Calu3 (cell line): ENCODE results near the gene CWH43. TPM values are rescaled to one million over a fixed set of nuclear protein-coding genes. Genes with fewer than 3 reads are reported as not detected.
"Not testable (repeated sequence)": the region's sequence is repeated elsewhere in the genome, so short reads cannot be mapped to it uniquely, and the experiment has no call there.

ENCODE experiments used
- BruUV-seq: library from RNA; stranded (reverse); fragments of 400-500 nt; replicated peaks from 2 replicates; lab custom pipeline; 2021; lab: Mats Ljungman, UMichigan
- CTCF ChIA-PET: fragments of 300-600 bp; sonication (Branson Sonifier 250); formaldehyde crosslinking; loops from one replicate; lab custom pipeline; 2022; ENCODE audit warnings: antibody characterized with exemption; lab: Charles Lee
- DNase-seq: peaks from one replicate; pipeline ENCODE4 v3.0.0; 2022
- H3K27ac Mint-ChIP-seq: one replicate; pipeline ENCODE4 v1.8.0; 2022; ENCODE audit warnings: mixed read lengths; ENCODE audit not compliant: unreplicated experiment
- H3K27me3 Mint-ChIP-seq: one replicate; pipeline ENCODE4 v1.8.0; 2022; ENCODE audit warnings: mixed read lengths; ENCODE audit not compliant: unreplicated experiment
- H3K36me3 Mint-ChIP-seq: one replicate; pipeline ENCODE4 v1.8.0; 2022; ENCODE audit warnings: mild to moderate bottlenecking, moderate library complexity, mixed read lengths; ENCODE audit not compliant: insufficient read depth, unreplicated experiment
- H3K4me1 Mint-ChIP-seq: one replicate; pipeline ENCODE4 v1.8.0; 2022; ENCODE audit warnings: mild to moderate bottlenecking, low read depth, mixed read lengths; ENCODE audit not compliant: unreplicated experiment
- H3K4me3 Mint-ChIP-seq: one replicate; pipeline ENCODE4 v1.8.0; 2022; ENCODE audit warnings: mild to moderate bottlenecking, low read depth, moderate library complexity, mixed read lengths; ENCODE audit not compliant: unreplicated experiment
- H3K9me3 Mint-ChIP-seq: one replicate; pipeline ENCODE4 v1.8.0; 2022; ENCODE audit warnings: low read depth, mixed read lengths; ENCODE audit not compliant: unreplicated experiment
- intact Hi-C: fragments of 100-400 bp; cut with micrococcal nuclease; formaldehyde crosslinking; loops from one replicate; pipeline ENCODE4 v1.10.0; 2022; ENCODE audit not compliant: unreplicated experiment
- total RNA-seq: library from RNA; stranded (reverse); gene quantifications from 2 replicates; pipeline ENCODE4 v1.2.3, GENCODE V29; 2022

CWH43 gene
- total RNA-seq, 1 experiment from 2014 or later = not detected

GRCh38 chr4:49110579-49110978 lies 124.5 kb downstream of the CWH43 start:
- H3K27ac Mint-ChIP-seq, intact Hi-C loops, BruUV-seq, H3K36me3 Mint-ChIP-seq, DNase-seq, H3K27me3 Mint-ChIP-seq, H3K4me3 Mint-ChIP-seq, H3K4me1 Mint-ChIP-seq, CTCF ChIA-PET: not testable (repeated sequence)
- peaks cover 53% of the 10 kb centered on the region for H3K9me3 Mint-ChIP-seq

Other genes with a start within 250 kb of the CWH43 start
- 45.8 and 52.5 TPM in 2 replicates for gene FRYL, start 206.0 kb upstream of the CWH43 start, total RNA-seq
- gene OCIAD1, start 155.2 kb upstream of the CWH43 start, total RNA-seq = 97.6 and 103 TPM in 2 replicates
- 141 and 182 TPM in 2 replicates for gene OCIAD2, start 79.5 kb upstream of the CWH43 start, total RNA-seq